NCI-H526 treated with DMSO at 0.1 percent for 48 hours (cell line): Measurements from ENCODE around the gene NPM1.
"Not testable (repeated sequence)": the region's sequence is repeated elsewhere in the genome, so short reads cannot be mapped to it uniquely, and the experiment has no call there.

ENCODE experiments used
- DNase-seq: peaks from one replicate; lab custom pipeline; 2025; lab: John Stamatoyannopoulos, UW

The NPM1 gene

DNA sequence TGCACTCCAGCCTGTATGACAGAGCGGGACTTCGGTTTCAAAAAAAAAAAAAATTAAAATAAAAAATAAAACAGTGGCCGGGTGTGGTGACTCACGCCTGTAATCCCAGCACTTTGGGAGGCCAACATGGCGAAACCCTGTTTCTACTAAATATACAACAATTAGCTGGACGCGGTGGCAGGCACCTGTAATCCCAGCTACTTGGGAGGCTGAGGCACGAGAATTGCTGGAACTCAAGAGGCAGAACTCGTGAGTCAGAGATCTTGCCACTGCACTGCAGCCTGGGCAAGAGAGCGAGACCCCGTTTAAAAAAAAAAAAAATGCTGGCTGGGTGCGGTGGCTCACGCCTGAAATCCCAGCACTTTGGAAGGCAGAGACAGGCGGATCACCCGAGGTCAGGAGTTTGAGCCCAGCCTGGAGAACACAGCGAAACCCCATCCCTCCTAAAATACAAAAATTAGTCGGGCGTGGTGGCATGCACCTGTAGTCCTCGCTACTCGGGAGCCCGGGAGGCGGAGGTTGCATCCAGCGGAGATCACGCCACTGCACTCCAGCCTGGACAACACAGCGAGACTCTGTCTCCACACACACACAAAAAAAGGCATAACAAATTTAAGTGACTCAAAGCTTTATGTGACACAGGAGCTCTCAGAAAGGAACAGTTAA is 1.5 kb upstream of the NPM1 start:
- DNase-seq: no peak

- DNase-seq: no peak
Observed at GRCh38 chr5:171386861-171387344, 746 bp upstream of the NPM1 start.

- no peak for DNase-seq
Observed at GRCh38 chr5:171387970-171388815, 544 bp downstream of the NPM1 start.

DNA sequence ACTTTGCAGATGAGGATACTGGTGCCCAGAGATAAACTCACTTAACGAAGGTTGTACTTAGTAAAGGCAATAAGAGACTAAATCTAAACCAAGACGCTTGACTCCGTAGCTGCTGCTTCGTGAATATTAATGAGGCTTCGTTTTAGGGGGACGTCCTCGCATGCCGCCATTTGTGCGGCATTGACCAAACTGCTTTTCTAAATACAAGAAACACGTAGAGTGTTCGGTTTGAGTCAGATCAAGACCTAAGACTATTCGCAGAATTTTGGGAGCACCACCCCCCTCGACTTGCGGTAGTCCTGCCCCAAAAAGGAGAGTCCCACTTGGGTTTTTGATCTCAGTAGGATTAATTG is 1.1 kb downstream of the NPM1 start:
- no peak for DNase-seq

- no peak for DNase-seq
Observed at GRCh38 chr5:171390883-171391677, 3.4 kb downstream of the NPM1 start.

DNA sequence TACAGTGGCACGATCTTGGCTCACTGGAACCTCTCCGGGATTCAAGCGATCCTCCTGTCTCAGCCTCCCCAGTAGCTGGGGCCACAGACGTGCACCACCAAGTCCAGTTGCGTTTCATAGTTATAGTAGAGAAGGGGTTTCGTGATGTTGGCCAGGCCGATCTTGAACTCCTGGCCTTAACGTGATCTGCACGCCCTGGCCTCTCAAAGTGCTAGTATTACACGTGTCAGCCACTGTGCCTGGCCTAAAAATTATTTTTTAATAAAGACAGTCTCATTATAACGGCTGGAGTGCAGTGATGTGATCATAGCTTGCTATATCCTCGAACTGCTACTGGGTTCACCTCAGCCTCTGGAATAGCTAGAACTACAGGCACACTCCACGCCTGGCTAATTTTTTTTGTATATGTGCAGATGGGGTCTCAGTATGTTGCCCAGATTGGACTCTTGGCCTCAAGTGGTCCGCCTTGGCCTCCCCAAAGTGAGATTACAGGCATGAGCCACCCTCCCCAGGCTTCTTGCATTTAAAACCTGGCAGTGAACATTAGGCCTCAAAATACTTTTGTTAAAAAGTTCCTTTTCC is 4.4 kb downstream of the NPM1 start:
- DNase-seq: no peak

DNA sequence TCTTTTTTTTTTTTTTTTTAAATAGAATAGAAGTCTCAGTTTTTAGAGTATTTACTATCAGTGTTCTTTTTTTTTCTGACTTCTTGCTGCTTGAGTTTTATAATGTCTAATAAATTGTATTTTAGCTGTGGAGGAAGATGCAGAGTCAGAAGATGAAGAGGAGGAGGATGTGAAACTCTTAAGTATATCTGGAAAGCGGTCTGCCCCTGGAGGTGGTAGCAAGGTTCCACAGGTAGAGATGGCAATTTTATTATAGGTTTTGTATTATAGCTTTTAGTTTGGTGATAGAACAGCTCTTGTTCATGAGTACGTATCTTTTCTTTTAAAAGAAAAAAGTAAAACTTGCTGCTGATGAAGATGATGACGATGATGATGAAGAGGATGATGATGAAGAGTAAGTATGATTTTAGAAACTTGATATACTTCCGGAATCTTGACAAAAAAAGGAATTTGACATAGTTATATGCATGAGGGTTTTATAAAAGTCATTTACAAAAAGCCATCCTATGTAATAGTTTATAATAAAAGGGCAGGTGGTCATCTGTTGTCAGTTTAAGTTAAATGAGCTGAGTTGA is 5.0 kb downstream of the NPM1 start:
- no peak for DNase-seq

DNA sequence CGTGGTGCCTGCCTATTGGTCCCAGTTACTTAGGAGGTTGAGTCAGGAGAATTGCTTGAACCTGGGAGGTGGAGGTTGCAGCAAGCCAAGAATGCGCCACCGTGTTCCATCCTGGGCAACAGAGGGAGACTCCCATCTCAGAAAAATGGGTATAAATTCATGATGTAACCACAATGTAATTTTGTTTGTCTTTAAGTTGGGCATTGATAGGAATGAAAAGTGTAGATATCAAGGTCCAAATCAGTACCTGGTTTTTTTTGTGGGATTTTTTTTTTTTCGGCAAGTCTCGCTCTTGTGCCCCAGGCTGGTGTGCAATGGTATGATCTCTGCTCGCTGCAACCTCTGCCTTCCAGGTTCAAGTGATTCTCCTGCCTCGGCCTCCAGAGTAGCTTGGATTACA is 7.4 kb downstream of the NPM1 start:
- no peak for DNase-seq

DNA sequence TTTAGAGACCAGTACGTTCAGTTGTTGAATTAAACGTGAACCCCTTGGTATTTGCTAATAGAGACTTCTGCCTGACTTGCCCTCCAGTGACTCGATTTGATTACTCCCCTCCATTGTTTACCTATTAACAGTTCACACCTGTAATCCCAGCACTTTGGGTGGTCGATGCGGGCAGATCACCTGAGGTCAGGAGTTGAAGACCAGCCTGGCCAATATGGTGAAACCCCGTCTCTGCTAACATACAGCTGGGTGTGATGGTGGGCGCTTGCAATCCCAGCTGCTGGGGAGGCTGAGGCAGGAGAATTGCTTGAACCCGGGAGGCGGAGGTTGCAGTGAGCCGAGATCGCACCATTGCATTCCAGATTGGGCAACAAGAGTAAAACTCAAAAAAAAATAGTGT is 8.9 kb downstream of the NPM1 start:
- not testable (repeated sequence) for DNase-seq

DNA sequence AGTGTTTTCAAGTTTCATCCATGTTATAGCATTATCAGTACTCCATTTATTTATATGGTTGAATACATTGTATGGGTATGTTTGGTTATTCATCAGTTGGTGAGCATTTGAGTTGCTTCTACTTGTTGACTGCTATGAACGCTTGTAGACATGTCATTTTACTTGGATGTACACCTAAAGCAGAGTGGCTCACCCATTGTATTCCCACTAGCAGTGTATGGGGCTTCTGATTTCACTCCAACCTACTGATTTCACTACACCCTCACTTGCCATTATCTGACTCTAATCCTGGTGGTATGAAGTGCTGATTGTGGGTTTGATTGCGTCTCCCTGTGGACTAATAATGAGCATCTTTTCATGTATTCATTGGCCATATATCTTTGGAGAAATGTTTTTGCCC is 9.5 kb downstream of the NPM1 start:
- DNase-seq: no peak

GRCh38 chr5:171397599-171397998 is 9.9 kb downstream of the NPM1 start:
- DNase-seq: no peak

GRCh38 chr5:171398660-171399059 is 11.0 kb downstream of the NPM1 start:
- DNase-seq: not testable (repeated sequence)

DNA sequence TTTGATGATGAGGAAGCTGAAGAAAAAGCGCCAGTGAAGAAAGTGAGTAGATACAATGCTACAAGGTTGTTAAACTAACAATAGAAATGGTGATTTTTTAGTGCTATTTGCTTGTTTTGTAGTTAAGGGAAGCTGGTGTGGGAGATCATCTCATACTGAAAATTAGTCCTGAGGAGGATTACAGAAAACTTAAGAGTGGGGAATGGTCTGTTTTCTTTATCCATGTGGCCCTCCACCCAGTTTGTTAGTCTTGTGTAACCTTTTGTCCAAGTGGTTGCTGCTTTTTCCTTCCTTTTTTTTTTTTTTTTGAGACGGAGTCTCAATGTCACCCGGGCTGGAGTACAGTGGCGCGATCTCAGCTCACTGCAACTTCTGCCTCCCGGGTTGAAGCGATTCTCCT is 12.5 kb downstream of the NPM1 start:
- DNase-seq: no peak

GRCh38 chr5:171401167-171401947 is 13.7 kb downstream of the NPM1 start:
- no peak for DNase-seq

GRCh38 chr5:171402751-171403150 is 15.1 kb downstream of the NPM1 start:
- DNase-seq: not testable (repeated sequence)

DNA sequence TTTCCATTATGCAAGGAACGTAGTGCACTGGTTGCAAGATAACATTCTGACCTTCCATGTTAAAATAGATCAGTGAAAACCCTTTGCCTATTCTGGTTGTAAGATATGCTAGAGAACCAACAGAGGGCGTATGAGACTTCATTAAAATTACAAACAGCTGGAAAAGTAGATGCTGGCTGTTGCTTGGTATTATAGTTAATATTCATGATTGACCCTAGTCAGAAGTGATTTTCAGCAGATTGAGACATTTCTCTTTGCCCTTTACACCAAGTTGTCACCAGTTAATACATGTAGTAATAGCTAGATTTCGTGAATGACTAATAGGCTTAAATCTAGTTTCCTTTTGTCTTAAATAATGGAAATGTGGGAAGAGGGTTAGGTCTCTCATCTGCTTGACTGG is 18.0 kb downstream of the NPM1 start:
- DNase-seq: no peak

- DNase-seq: no peak
Observed at GRCh38 chr5:171407234-171407633, 19.6 kb downstream of the NPM1 start.

DNA sequence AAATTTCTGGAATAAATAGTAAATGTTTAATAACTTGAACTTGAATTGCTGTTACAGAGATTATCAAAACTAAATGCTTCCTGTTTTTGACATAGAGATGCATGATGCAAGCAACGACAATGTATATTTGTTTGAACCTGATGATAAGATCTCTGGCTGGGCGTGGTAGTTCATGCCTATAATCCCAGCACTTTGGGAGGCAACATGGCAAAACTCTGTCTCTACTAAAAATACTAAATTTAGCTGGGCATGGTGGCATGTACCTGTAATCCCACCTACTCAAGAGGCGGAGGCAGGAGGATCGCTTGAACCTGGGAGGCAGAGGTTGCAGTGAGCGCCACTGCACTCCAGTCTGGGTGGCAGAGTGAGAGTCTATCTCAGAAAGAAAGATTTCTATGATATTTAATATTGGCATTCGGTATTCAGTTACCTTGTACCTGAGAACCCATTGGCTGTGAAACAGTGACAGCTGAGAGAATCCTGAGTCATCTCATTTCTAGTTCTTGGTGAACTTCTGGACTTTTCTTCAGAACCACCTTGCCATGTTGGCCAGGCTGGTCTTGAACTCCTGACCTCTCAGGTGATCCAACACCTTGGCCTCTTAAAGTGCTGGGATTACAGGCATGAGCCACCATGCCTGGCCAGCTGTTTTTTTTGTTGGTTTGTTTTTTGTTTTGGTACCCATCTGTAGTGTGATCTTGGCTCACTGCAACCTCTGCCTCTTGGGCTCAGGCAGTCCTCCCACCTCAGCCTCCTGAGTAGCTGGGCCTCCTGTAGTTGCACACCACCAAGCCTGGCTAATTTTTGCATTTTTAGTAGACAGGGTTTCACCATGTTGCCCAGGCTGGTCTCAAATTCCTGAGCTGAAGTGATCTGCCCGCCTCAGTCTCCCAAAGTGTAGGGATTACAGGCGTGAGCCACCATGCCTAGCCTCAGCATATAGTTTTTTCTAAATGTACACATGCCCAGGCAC is 21.8 kb downstream of the NPM1 start:
- no peak for DNase-seq

GRCh38 chr5:171410181-171410580 is 22.5 kb downstream of the NPM1 start:
- no peak for DNase-seq

DNA sequence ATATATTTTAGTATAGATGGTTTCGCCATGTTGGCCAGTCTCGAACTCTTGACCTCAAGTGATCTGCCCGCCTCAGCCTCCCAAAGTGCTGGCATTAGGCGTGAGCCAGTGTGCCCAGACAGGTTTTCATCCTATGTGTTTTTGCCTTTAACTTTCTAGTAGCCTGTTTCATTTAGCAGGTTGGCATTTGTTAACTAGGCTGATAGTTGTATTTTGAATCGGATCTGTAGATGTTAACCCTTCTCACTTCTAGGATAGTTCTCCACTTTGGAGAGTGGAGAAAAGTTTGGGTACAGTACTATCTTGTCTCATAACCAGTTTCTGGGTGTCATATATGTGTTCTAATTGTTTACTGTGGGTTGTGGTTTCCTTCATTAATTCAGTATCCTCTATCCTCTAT is 24.5 kb downstream of the NPM1 start:
- DNase-seq: no peak
